HG03039 (cell line): ENCODE data around the gene QTRT2.

Experiments used
- ATAC-seq: cut with Tn5 transposase; IDR thresholded peaks from one replicate; pipeline ENCODE4 v1.9.1; 2021; ENCODE audit warnings: mild to moderate bottlenecking, moderate library complexity; ENCODE audit not compliant: unreplicated experiment

The QTRT2 gene

GRCh38 chr3:114119776-114120175, 63.2 kb downstream of the QTRT2 start:
- no peak for ATAC-seq

- ATAC-seq, result no peak
Measured at GRCh38 chr3:114120211-114120610, 63.7 kb downstream of the QTRT2 start.

GRCh38 chr3:114122027-114122709, 65.6 kb downstream of the QTRT2 start:
- ATAC-seq, result no peak

GRCh38 chr3:114126461-114126860, 69.9 kb downstream of the QTRT2 start:
- ATAC-seq, result no peak

GRCh38 chr3:114127517-114127916, 71.0 kb downstream of the QTRT2 start:
- no peak for ATAC-seq

GRCh38 chr3:114128231-114128630, 71.7 kb downstream of the QTRT2 start:
- no peak for ATAC-seq

- ATAC-seq, result no peak
Measured at GRCh38 chr3:114128826-114129225, 72.3 kb downstream of the QTRT2 start.

- ATAC-seq, result no peak
Measured at GRCh38 chr3:114132500-114132899, 76.0 kb downstream of the QTRT2 start.

GRCh38 chr3:114133947-114134346, 77.4 kb downstream of the QTRT2 start:
- ATAC-seq, result no peak
